Spleen (tissue), 11 donors: Measurements from ENCODE around the gene AKAP12. TPM values are rescaled to one million over a fixed set of nuclear protein-coding genes. Genes with fewer than 3 reads are reported as not detected.

ENCODE experiments used
- DNase-seq: peaks from one replicate; pipeline ENCODE4 v3.0.0-alpha.2; 2020
- H3K27ac ChIP-seq, 8 donors: fragments of 200-600 bp; sonication (generic) in 7 of 8; 1 replicate in 4 of 8; 2 replicates in 4 of 8; pipeline versions ENCODE4 v1.5.0 to v1.8.0; 2016 to 2021; ENCODE audit warnings: inconsistent platforms in 4 of 8, mild to moderate bottlenecking in 4 of 8, moderate library complexity in 1 of 8
- H3K27me3 ChIP-seq, 7 donors: fragments of 200-600 bp; sonication (generic) in 6 of 7; replicated peaks in 1 of 7; 1 replicate in 4 of 7; 2 replicates in 3 of 7; pipeline versions ENCODE4 v1.5.0 to v1.8.0; 2016 to 2021; ENCODE audit warnings: inconsistent platforms in 3 of 7, mild to moderate bottlenecking in 1 of 7
- H3K36me3 ChIP-seq, 6 donors: fragments of 200-600 bp; sonication (generic) in 5 of 6; 1 replicate in 4 of 6; 2 replicates in 2 of 6; pipeline versions ENCODE4 v1.5.0 to v1.8.0; 2016 to 2021; ENCODE audit warnings: inconsistent platforms in 2 of 6
- H3K4me1 ChIP-seq, 6 donors: fragments of 200-600 bp; sonication (generic) in 5 of 6; 1 replicate in 3 of 6; 2 replicates in 3 of 6; pipeline versions ENCODE4 v1.5.0 to v1.8.0; 2016 to 2021; ENCODE audit warnings: inconsistent platforms in 3 of 6
- H3K4me3 ChIP-seq, 8 donors: fragments of 200-600 bp; sonication (generic) in 7 of 8; 1 replicate in 4 of 8; 2 replicates in 4 of 8; pipeline versions ENCODE4 v1.5.0 to v1.8.0; 2016 to 2021; ENCODE audit warnings: inconsistent platforms in 4 of 8, mild to moderate bottlenecking in 4 of 8, moderate library complexity in 2 of 8
- H3K9me3 ChIP-seq, 8 donors: fragments of 200-600 bp; sonication (generic) in 7 of 8; 1 replicate in 4 of 8; 2 replicates in 4 of 8; pipeline versions ENCODE4 v1.5.0 to v1.8.0; 2016 to 2021; ENCODE audit warnings: inconsistent platforms in 4 of 8
- POLR2A ChIP-seq, 3 donors: fragments of 450-650 bp; IDR thresholded peaks; one replicate each; pipeline ENCODE4 v1.5.1; 2017; ENCODE audit warnings: antibody characterized with exemption in 3 of 3, mild to moderate bottlenecking in 1 of 3
- POLR2AphosphoS5 ChIP-seq, 3 donors: sonication (generic); formaldehyde crosslinking; IDR thresholded peaks; one replicate each; pipeline ENCODE4 v1.5.1; 2017; ENCODE audit warnings: antibody characterized with exemption in 3 of 3
- WGBS, 5 donors: extraction: QIAGEN DNeasy Blood & Tissue Kit in 3 of 5; methylation state at CpG; one replicate each; pipeline versions ENCODE4 v1.1.5 to v1.1.7; 2013 to 2018; 5-methylcytosine and 5-hydroxymethylcytosine counted together
- intact Hi-C: fragments of 100-400 bp; cut with DNase I; formaldehyde crosslinking; loops from one replicate; pipeline ENCODE4 v1.15.0; 2023; ENCODE audit warnings: low total_unique reads
- polyA plus RNA-seq, 3 donors: library from polyadenylated mRNA; stranded (reverse); fragments of 200-250 nt; gene quantifications; one replicate each; pipeline ENCODE4 v1.2.1, GENCODE V29; 2013
- total RNA-seq, 7 donors: library from RNA; depleted of rRNA in 3 of 7; stranded (reverse); fragments of >200 nt in 3 of 7; fragmentation: NEBNext Ultra II Directional in 4 of 7; extraction: Animal tissue kit (Norgen Biotek cat#: 25700) in 4 of 7; gene quantifications; one replicate each; pipeline versions ENCODE4 v1.1.0 to v1.2.1, GENCODE V29; 2016 to 2021
- TF ChIP-seq, protein P1 (sequence below), 11 experiments: fragments of 200-600 bp in 7 of 11; fragments of 450-650 bp in 4 of 11; sonication (generic) in 4 of 11; IDR thresholded peaks in 8 of 11; conservative IDR thresholded peaks in 3 of 11; 1 replicate in 7 of 11; 2 replicates in 4 of 11; pipeline versions ENCODE4 v1.4.0 to v1.8.0; 2016 to 2021; ENCODE audit warnings: antibody characterized with exemption in 11 of 11, inconsistent platforms in 4 of 11, mild to moderate bottlenecking in 1 of 11
- donor health status: healthy with polysubstance abuse.
- donor health status: DM: no; HTN: no; CAD: no; lungs with moderate emphysema.
- donor health status: DM: no; HTN: no; CAD: no.
- donor health status: Bipolar disorder and iron deficiency.
- donor health status: healthy.
- donor health status: DM: no; HTN: no; CAD: no.
- donor health status: DM: yes; HTN: yes; CAD: no.

The AKAP12 gene
- total and polyA plus RNA-seq, 10 donors = 3.2 to 64.7 (median 44.1) TPM

GRCh38 chr6:151276112-151276740 lies 36.5 kb downstream of the AKAP12 start:
- H3K27ac ChIP-seq = no peak overlapping the region
- no peaks in the 10 kb centered on the region for H3K36me3 ChIP-seq
- intact Hi-C loops = no loop called here
- no peaks in the 10 kb centered on the region for H3K9me3 ChIP-seq
- no peak for TF ChIP-seq POLR2AphosphoS5 (IDR thresholded peaks at IDR 0.05)
- TF ChIP-seq POLR2A (IDR thresholded peaks at IDR 0.05) = no peak
- TF ChIP-seq, protein P1, sequence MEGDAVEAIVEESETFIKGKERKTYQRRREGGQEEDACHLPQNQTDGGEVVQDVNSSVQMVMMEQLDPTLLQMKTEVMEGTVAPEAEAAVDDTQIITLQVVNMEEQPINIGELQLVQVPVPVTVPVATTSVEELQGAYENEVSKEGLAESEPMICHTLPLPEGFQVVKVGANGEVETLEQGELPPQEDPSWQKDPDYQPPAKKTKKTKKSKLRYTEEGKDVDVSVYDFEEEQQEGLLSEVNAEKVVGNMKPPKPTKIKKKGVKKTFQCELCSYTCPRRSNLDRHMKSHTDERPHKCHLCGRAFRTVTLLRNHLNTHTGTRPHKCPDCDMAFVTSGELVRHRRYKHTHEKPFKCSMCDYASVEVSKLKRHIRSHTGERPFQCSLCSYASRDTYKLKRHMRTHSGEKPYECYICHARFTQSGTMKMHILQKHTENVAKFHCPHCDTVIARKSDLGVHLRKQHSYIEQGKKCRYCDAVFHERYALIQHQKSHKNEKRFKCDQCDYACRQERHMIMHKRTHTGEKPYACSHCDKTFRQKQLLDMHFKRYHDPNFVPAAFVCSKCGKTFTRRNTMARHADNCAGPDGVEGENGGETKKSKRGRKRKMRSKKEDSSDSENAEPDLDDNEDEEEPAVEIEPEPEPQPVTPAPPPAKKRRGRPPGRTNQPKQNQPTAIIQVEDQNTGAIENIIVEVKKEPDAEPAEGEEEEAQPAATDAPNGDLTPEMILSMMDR (IDR thresholded peaks at IDR 0.05 in 8 of 11, conservative IDR thresholded peaks at IDR 0.05 in 3 of 11) = no peak
- no peak for DNase-seq
- H3K4me1 ChIP-seq = no peaks in the 10 kb centered on the region
- H3K4me3 ChIP-seq = no peak overlapping the region
- WGBS, 5 donors = 52 to 84% (median 66%) methylated on average over 4 of the region's 4 CpGs
- peaks cover 0 to 6% (median 0%) of the 10 kb centered on the region in 7 donors for H3K27me3 ChIP-seq

GRCh38 chr6:151279891-151280290 lies 40.1 kb downstream of the AKAP12 start:
- H3K4me3 ChIP-seq = no peak overlapping the region
- TF ChIP-seq, protein P1 (IDR thresholded peaks at IDR 0.05 in 8 of 11, conservative IDR thresholded peaks at IDR 0.05 in 3 of 11) = no peak
- TF ChIP-seq POLR2AphosphoS5 (IDR thresholded peaks at IDR 0.05) = no peak
- no peak for TF ChIP-seq POLR2A (IDR thresholded peaks at IDR 0.05)
- 87 to 98% (median 94%) methylated on average over 2 of the region's 2 CpGs for whole genome bisulfite sequencing, 5 donors
- intact Hi-C loops = no loop called here
- H3K27ac ChIP-seq = no peak overlapping the region
- peaks cover 0 to 11% (median 6%) of the 10 kb centered on the region in 6 donors for H3K4me1 ChIP-seq
- DNase-seq = no peak
- H3K9me3 ChIP-seq = no peaks in the 10 kb centered on the region
- no peaks in the 10 kb centered on the region for H3K36me3 ChIP-seq
- peaks cover 0 to 16% (median 0%) of the 10 kb centered on the region in 7 donors for H3K27me3 ChIP-seq

GRCh38 chr6:151280859-151281258 lies 41.1 kb downstream of the AKAP12 start:
- Histone ChIP-seq H3K4me1 (peaks cover 5 to 19% (median 13%) of the 10 kb centered on the region in 6 donors), H3K27me3 (peaks cover 0 to 16% (median 0%) of the 10 kb centered on the region in 7 donors), H3K27ac (no peak overlapping the region), H3K9me3 (no peaks in the 10 kb centered on the region), H3K36me3 (no peaks in the 10 kb centered on the region), H3K4me3 (no peak overlapping the region)
- TF ChIP-seq, protein P1 (IDR thresholded peaks at IDR 0.05 in 8 of 11, conservative IDR thresholded peaks at IDR 0.05 in 3 of 11) = no peak
- TF ChIP-seq POLR2AphosphoS5 (IDR thresholded peaks at IDR 0.05) = no peak
- no peak for TF ChIP-seq POLR2A (IDR thresholded peaks at IDR 0.05)
- WGBS, 5 donors = 66 to 76% (median 74%) methylated on average over 4 of the region's 4 CpGs
- intact Hi-C loops = no loop called here
- no peak for DNase-seq

DNA sequence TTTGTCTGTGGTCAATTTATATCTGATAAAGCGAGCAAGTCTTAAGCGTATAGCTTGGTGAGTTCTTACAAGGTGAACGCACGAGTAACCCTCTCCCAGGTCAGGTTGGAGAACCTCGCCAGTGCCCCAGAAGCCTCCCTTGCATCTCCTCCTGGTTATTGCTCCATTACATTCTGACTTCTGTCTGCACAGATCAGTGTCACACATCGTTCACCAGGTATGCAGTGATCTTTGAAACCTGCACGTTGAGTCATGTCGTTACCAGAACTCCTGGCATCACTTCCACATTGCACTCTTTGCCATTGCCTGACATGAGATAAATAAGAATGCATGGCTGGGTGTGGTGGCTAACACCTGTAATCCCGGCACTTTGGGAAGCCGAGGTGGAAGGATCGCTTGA lies 44.2 kb downstream of the AKAP12 start:
- peaks cover 0 to 16% (median 0%) of the 10 kb centered on the region in 7 donors for H3K27me3 ChIP-seq
- H3K9me3 ChIP-seq = no peaks in the 10 kb centered on the region
- 84 to 92% (median 87%) methylated on average over 11 of the region's 11 CpGs for WGBS, 5 donors
- TF ChIP-seq, protein P1 (IDR thresholded peaks at IDR 0.05 in 8 of 11, conservative IDR thresholded peaks at IDR 0.05 in 3 of 11) = no peak
- TF ChIP-seq POLR2AphosphoS5 (IDR thresholded peaks at IDR 0.05) (no peak), POLR2A (IDR thresholded peaks at IDR 0.05) (no peak)
- no peaks in the 10 kb centered on the region for H3K36me3 ChIP-seq
- peak overlapping the region in 2 of 8 donors; percentile 19 to 60 for H3K27ac ChIP-seq
- intact Hi-C loops = no loop called here
- DNase-seq = no peak
- H3K4me3 ChIP-seq = peak overlapping the region in 2 of 8 donors; percentile 5 to 44
- peaks cover 10 to 33% (median 18%) of the 10 kb centered on the region in 6 donors for H3K4me1 ChIP-seq
